OCI-LY1 (cell line): ENCODE data around the gene ROR1.

ENCODE experiments used
- H2AFZ ChIP-seq: fragments of 200-600 bp; sonication (generic), shearing (Covaris generic); 2 replicates; pipeline ENCODE4 v1.6.0; 2014; ENCODE audit warnings: antibody characterized with exemption, mild to moderate bottlenecking, low read length
- H3F3A ChIP-seq: fragments of 200-600 bp; sonication (generic), shearing (Covaris generic); 2 replicates; pipeline ENCODE4 v1.6.0; 2014; ENCODE audit warnings: mild to moderate bottlenecking, antibody characterized with exemption, low read length, moderate library complexity; ENCODE audit not compliant: insufficient read depth
- H3K27ac ChIP-seq: fragments of 200-600 bp; sonication (generic); 2 replicates; pipeline ENCODE4 v1.5.1; 2014; ENCODE audit warnings: low read length, mixed run types, mild to moderate bottlenecking, low read depth; ENCODE audit not compliant: poor library complexity, severe bottlenecking
- H3K27me3 ChIP-seq: fragments of 200-600 bp; sonication (generic); 2 replicates; pipeline ENCODE4 v1.6.0; 2014; ENCODE audit warnings: antibody characterized with exemption, mild to moderate bottlenecking, low read length, moderate library complexity; ENCODE audit not compliant: insufficient read depth
- H3K36me3 ChIP-seq: fragments of 200-600 bp; sonication (generic); 2 replicates; pipeline ENCODE4 v1.6.1; 2014; ENCODE audit warnings: mild to moderate bottlenecking, antibody characterized with exemption, low read length, moderate library complexity, mixed read lengths; ENCODE audit not compliant: insufficient read depth
- H3K4me1 ChIP-seq: fragments of 200-600 bp; sonication (generic); 2 replicates; pipeline ENCODE4 v1.5.1; 2014; ENCODE audit warnings: mild to moderate bottlenecking, low read length, moderate library complexity; ENCODE audit not compliant: insufficient read depth, severe bottlenecking
- H3K4me2 ChIP-seq: fragments of 200-600 bp; sonication (generic), shearing (Covaris generic); 2 replicates; pipeline ENCODE4 v1.6.1; 2014; ENCODE audit warnings: low read length
- H3K4me3 ChIP-seq: fragments of 200-600 bp; sonication (generic); 2 replicates; pipeline ENCODE4 v1.5.1; 2014; ENCODE audit warnings: low read length, low read depth, mild to moderate bottlenecking, mixed read lengths; ENCODE audit not compliant: poor library complexity, severe bottlenecking
- H3K79me2 ChIP-seq: fragments of 200-600 bp; shearing (Covaris generic); 2 replicates; pipeline ENCODE4 v1.6.1; 2016; ENCODE audit warnings: mixed run types, low read length, mixed read lengths; ENCODE audit not compliant: insufficient read depth
- H3K9ac ChIP-seq: fragments of 200-600 bp; sonication (generic), shearing (Covaris generic); 2 replicates; pipeline ENCODE4 v1.6.1; 2014; ENCODE audit warnings: mild to moderate bottlenecking, low read length, mixed read lengths
- H3K9me2 ChIP-seq: fragments of 200-600 bp; sonication (generic), shearing (Covaris generic); 2 replicates; pipeline ENCODE4 v1.6.1; 2014; ENCODE audit warnings: low read depth, mild to moderate bottlenecking, low read length, mixed read lengths
- H3K9me3 ChIP-seq: fragments of 200-600 bp; shearing (Covaris generic); 2 replicates; pipeline ENCODE4 v1.6.1; 2014; ENCODE audit warnings: low read length, mixed read lengths
- H4K20me1 ChIP-seq: fragments of 200-600 bp; sonication (generic), shearing (Covaris generic); 2 replicates; pipeline ENCODE4 v1.6.0; 2016; ENCODE audit warnings: mild to moderate bottlenecking, low read length; ENCODE audit not compliant: insufficient read depth
- CTCF ChIP-seq: fragments of 200-600 bp; sonication (generic), shearing (Covaris generic); IDR thresholded peaks from 2 replicates; pipeline ENCODE4 v1.5.1; 2017; ENCODE audit warnings: mild to moderate bottlenecking, antibody characterized with exemption, low read length, moderate library complexity, mixed read lengths
- EZH2 ChIP-seq: fragments of 200-600 bp; sonication (generic), shearing (Covaris generic); IDR thresholded peaks from 2 replicates; pipeline ENCODE4 v1.8.0; 2017; ENCODE audit warnings: borderline replicate concordance, mixed run types, mild to moderate bottlenecking, antibody characterized with exemption, low read length, moderate library complexity, mixed read lengths

ROR1 gene

GRCh38 chr1:63836830-63837229 lies 63.0 kb downstream of the ROR1 start:
- no peaks in the 10 kb centered on the region for H4K20me1 ChIP-seq
- H3K36me3 ChIP-seq: no peaks in the 10 kb centered on the region
- H3K27ac ChIP-seq: no peak overlapping the region
- TF ChIP-seq CTCF: no peak
- no peak for TF ChIP-seq EZH2
- H3K4me3 ChIP-seq: no peak overlapping the region
- no peaks in the 10 kb centered on the region for H3K9me2 ChIP-seq
- no peaks in the 10 kb centered on the region for H3K79me2 ChIP-seq
- H3K9me3 ChIP-seq: no peaks in the 10 kb centered on the region
- no peaks in the 10 kb centered on the region for H3K27me3 ChIP-seq
- no peak overlapping the region for H2AFZ ChIP-seq
- no peaks in the 10 kb centered on the region for H3K4me1 ChIP-seq
- H3K9ac ChIP-seq: no peak overlapping the region
- no peaks in the 10 kb centered on the region for H3F3A ChIP-seq
- H3K4me2 ChIP-seq: no peak overlapping the region

DNA sequence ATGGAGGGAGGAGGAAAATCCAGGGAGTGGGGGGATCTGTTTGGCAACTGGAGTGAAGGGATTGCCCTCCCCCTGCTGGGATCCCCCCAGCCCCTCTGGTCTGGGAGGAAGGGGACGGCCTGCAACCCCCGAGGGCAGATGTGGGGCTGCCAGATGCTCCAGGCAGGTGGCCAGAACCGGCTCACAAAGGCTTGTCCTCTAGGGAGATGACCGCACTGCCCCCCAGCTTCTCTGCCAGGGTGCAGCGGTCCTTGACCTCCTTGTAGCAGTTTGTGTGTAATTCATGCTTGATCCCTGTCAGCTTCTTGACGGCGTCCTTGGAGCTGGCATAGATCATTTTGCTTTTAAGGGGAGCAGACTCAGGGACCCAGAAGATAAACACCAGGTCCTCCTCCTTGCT lies 69.2 kb downstream of the ROR1 start:
- Histone ChIP-seq H3F3A (no peaks in the 10 kb centered on the region), H3K9me3 (no peaks in the 10 kb centered on the region), H3K9ac (no peak overlapping the region), H3K79me2 (no peaks in the 10 kb centered on the region), H3K36me3 (no peaks in the 10 kb centered on the region), H3K27ac (no peak overlapping the region), H3K27me3 (no peaks in the 10 kb centered on the region), H3K4me2 (no peak overlapping the region), H3K4me1 (no peaks in the 10 kb centered on the region), H4K20me1 (no peaks in the 10 kb centered on the region), H3K4me3 (no peak overlapping the region), H2AFZ (no peak overlapping the region), H3K9me2 (no peaks in the 10 kb centered on the region)
- TF ChIP-seq CTCF (no peak), EZH2 (no peak)

GRCh38 chr1:63843884-63844283 lies 70.1 kb downstream of the ROR1 start:
- TF ChIP-seq EZH2 (no peak), CTCF (peak; percentile 5; the same call in 1 of the 2 replicates)
- Histone ChIP-seq H3K9me2 (no peaks in the 10 kb centered on the region), H3K4me1 (no peaks in the 10 kb centered on the region), H3K79me2 (no peaks in the 10 kb centered on the region), H3K4me3 (no peak overlapping the region), H2AFZ (no peak overlapping the region), H3K27me3 (no peaks in the 10 kb centered on the region), H3K9ac (no peak overlapping the region), H3F3A (no peaks in the 10 kb centered on the region), H4K20me1 (no peaks in the 10 kb centered on the region), H3K4me2 (no peak overlapping the region), H3K36me3 (no peaks in the 10 kb centered on the region), H3K9me3 (no peaks in the 10 kb centered on the region), H3K27ac (no peak overlapping the region)
